Measurements from ENCODE around the gene MED16. TPM values are rescaled to one million over a fixed set of nuclear protein-coding genes. Genes with fewer than 3 reads are reported as not detected.

The MED16 gene
- total and polyA plus RNA-seq, 12 donors, result 5.3 to 139 (median 62.6) TPM

GRCh38 chr19:889662-890295 lies 3.2 kb downstream of the MED16 start:
- Histone ChIP-seq H3K36me3 (replicated peaks in 1 of 2) (peaks cover 0 to 37% of the 10 kb centered on the region in 2 donors), H3K4me3 (no peak overlapping the region), H3K27ac (no peak overlapping the region), H3K4me1 (replicated peaks in 1 of 2) (peaks cover 6 to 8% of the 10 kb centered on the region in 2 donors), H3K27me3 (no peaks in the 10 kb centered on the region), H3K9me3 (replicated peaks in 1 of 3) (no peaks in the 10 kb centered on the region)
- no peak for TF ChIP-seq POLR2A (IDR thresholded peaks at IDR 0.05)
- TF ChIP-seq CTCF (IDR thresholded peaks at IDR 0.05), result no peak
- 83 to 93% (median 91%) methylated on average over 8 to 26 of the region's 26 CpGs for WGBS, 4 donors
- no peak for DNase-seq
- intact Hi-C loops (cut with DNase I), result no loop called here

- no peak overlapping the region for H3K27ac ChIP-seq
- no peak for TF ChIP-seq POLR2A (IDR thresholded peaks at IDR 0.05)
- 90 to 92% (median 92%) methylated on average over 29 to 30 of the region's 30 CpGs for WGBS, 4 donors
- H3K4me1 ChIP-seq (replicated peaks in 1 of 2), result peaks cover 6 to 7% of the 10 kb centered on the region in 2 donors
- DNase-seq, result no peak
- H3K9me3 ChIP-seq (replicated peaks in 1 of 3), result no peaks in the 10 kb centered on the region
- intact Hi-C loops (cut with DNase I), result no loop called here
- H3K27me3 ChIP-seq, result no peaks in the 10 kb centered on the region
- no peak overlapping the region for H3K4me3 ChIP-seq
- peaks cover 0 to 44% of the 10 kb centered on the region in 2 donors for H3K36me3 ChIP-seq (replicated peaks in 1 of 2)
Measured at GRCh38 chr19:888581-889385, 4.2 kb downstream of the MED16 start.

GRCh38 chr19:887599-887998 lies 5.4 kb downstream of the MED16 start:
- no peak overlapping the region for H3K4me3 ChIP-seq
- H3K36me3 ChIP-seq (replicated peaks in 1 of 2), result peaks cover 0 to 51% of the 10 kb centered on the region in 2 donors
- H3K9me3 ChIP-seq (replicated peaks in 1 of 3), result no peaks in the 10 kb centered on the region
- no peaks in the 10 kb centered on the region for H3K27me3 ChIP-seq
- intact Hi-C loops (cut with DNase I), result no loop called here
- TF ChIP-seq CTCF (IDR thresholded peaks at IDR 0.05), result no peak
- no peak for TF ChIP-seq POLR2A (IDR thresholded peaks at IDR 0.05)
- no peak overlapping the region for H3K27ac ChIP-seq
- WGBS, 4 donors, result 91 to 95% (median 92%) methylated on average over 9 to 10 of the region's 10 CpGs
- DNase-seq, result no peak
- H3K4me1 ChIP-seq (replicated peaks in 1 of 2), result peaks cover 4 to 6% of the 10 kb centered on the region in 2 donors

GRCh38 chr19:887072-887471 lies 5.9 kb downstream of the MED16 start:
- peaks cover 0 to 56% of the 10 kb centered on the region in 2 donors for H3K36me3 ChIP-seq (replicated peaks in 1 of 2)
- peak in 3 of 7 donors; percentile 41 to 89 (median 52) for DNase-seq
- H3K4me3 ChIP-seq, result no peak overlapping the region
- intact Hi-C loops (cut with DNase I), result no loop called here
- no peak for TF ChIP-seq POLR2A (IDR thresholded peaks at IDR 0.05)
- no peak for TF ChIP-seq CTCF (IDR thresholded peaks at IDR 0.05)
- H3K9me3 ChIP-seq (replicated peaks in 1 of 3), result no peaks in the 10 kb centered on the region
- H3K27me3 ChIP-seq, result no peaks in the 10 kb centered on the region
- no peak overlapping the region for H3K27ac ChIP-seq
- H3K4me1 ChIP-seq (replicated peaks in 1 of 2), result peaks cover 1 to 3% of the 10 kb centered on the region in 2 donors
- 81 to 89% (median 85%) methylated on average over 16 of the region's 16 CpGs for whole genome bisulfite sequencing, 4 donors

All from adrenal gland (tissue), 12 donors.